Kidney (tissue), 14 donors: ENCODE data around the gene HS3ST2. TPM values are rescaled to one million over a fixed set of nuclear protein-coding genes. Genes with fewer than 3 reads are reported as not detected.

Source experiments
- DNase-seq, 5 donors: peaks; one replicate each; pipeline ENCODE4 v3.0.0-alpha.2; 2013 to 2020
- FAIRE-seq: peaks from 2 replicates; lab custom pipeline; 2012; peaks lifted over from hg19 to GRCh38; lab: Jason Lieb, UNC
- H3K27ac ChIP-seq, 2 donors: one replicate each; pipeline ENCODE4 v1.7.0; 2013; ENCODE audit warnings: low read depth in 2 of 2, low read length in 2 of 2, inconsistent platforms in 1 of 2
- H3K27me3 ChIP-seq: one replicate; pipeline ENCODE4 v1.7.1; 2013; ENCODE audit warnings: low read length, inconsistent platforms; ENCODE audit not compliant: control insufficient read depth, insufficient read depth
- H3K36me3 ChIP-seq, 3 donors: one replicate each; pipeline versions ENCODE4 v1.7.0 to v1.7.1; 2013; ENCODE audit warnings: low read length in 3 of 3, control low read depth in 1 of 3, inconsistent platforms in 1 of 3; ENCODE audit not compliant: insufficient read depth in 3 of 3, control insufficient read depth in 2 of 3
- H3K4me1 ChIP-seq, 3 donors: one replicate each; pipeline versions ENCODE4 v1.7.0 to v1.7.1; 2013; ENCODE audit warnings: low read length in 3 of 3, inconsistent platforms in 1 of 3, low read depth in 1 of 3; ENCODE audit not compliant: control insufficient read depth in 2 of 3, insufficient read depth in 2 of 3
- H3K4me3 ChIP-seq, 3 donors: one replicate each; pipeline versions ENCODE4 v1.7.0 to v1.8.1; 2013; ENCODE audit warnings: low read length in 3 of 3, control low read depth in 1 of 3, inconsistent platforms in 1 of 3
- H3K9ac ChIP-seq, 3 donors: one replicate each; pipeline versions ENCODE4 v1.7.0 to v1.7.1; 2013; ENCODE audit warnings: low read length in 3 of 3, control low read depth in 1 of 3, inconsistent platforms in 1 of 3
- H3K9me3 ChIP-seq, 3 donors: one replicate each; pipeline versions ENCODE4 v1.7.0 to v1.7.1; 2013; ENCODE audit warnings: low read length in 3 of 3, control low read depth in 1 of 3, inconsistent platforms in 1 of 3; ENCODE audit not compliant: control insufficient read depth in 2 of 3, insufficient read depth in 1 of 3
- intact Hi-C: fragments of 100-400 bp; cut with DNase I; formaldehyde crosslinking; loops from one replicate; pipeline ENCODE4 v1.11.1; 2022
- polyA plus RNA-seq: library from polyadenylated mRNA; stranded (reverse); fragments of 350-450 nt; fragmentation: Illumina TruSeq; extraction: RNeasy Lipid Tissue Mini Kit (QIAGEN cat#74804); gene quantifications from one replicate; pipeline ENCODE4 v1.2.3, GENCODE V29; 2014; ENCODE audit warnings: low read depth, low replicate concordance; ENCODE audit not compliant: insufficient read depth
- total RNA-seq: library from RNA; stranded (reverse); fragmentation: NEBNext Ultra II Directional; extraction: Animal tissue kit (Norgen Biotek cat#: 25700); gene quantifications from one replicate; pipeline ENCODE4 v1.2.1, GENCODE V29; 2021
- TF ChIP-seq, protein P1 (sequence below): IDR thresholded peaks from 3 replicates; pipeline ENCODE4 v1.5.1; 2012; ENCODE audit warnings: mild to moderate bottlenecking, moderate library complexity, borderline replicate concordance; ENCODE audit not compliant: insufficient read depth; ENCODE audit errors: extremely low read depth
- donor health status: control.
- donor health status: control.
- donor health status: control.
- donor health status: control.
- donor health status: control.
- donor health status: DM: yes; HTN: yes; CAD: no.
- donor health status: Normal renal cell carcinoma (clear cell type).

HS3ST2 gene
- total and polyA plus RNA-seq, 2 donors from 2014 or later = 1.5 TPM; not detected in 1

DNA sequence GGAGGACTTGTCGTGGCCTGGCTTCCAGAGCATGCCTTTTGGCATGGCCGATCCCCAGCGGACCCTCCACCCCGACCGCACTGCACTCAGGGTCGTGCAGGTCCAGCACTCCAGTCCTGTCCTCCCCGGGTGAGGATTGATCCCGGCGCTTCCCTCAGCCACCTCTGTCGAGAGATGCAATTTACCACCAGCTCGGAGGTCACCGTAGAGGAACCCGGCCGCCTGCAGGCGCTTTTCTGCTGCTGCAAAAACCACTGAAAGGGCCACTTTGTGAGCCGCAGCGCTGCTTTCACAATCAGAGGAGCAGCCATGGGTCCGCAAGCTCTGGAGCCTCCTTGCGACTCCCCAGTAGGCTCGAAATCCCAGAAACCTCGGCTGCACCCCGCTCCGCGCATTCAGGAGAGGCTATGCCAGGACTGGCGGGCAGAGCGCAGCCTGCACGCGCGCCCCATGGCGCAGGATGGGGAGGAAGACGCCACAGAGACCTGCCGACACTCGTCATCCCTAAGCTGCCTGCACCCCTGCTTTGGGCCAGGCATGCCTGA lies 134.2 kb downstream of the HS3ST2 start:
- intact Hi-C loops = no loop called here
- no peaks in the 10 kb centered on the region for H3K36me3 ChIP-seq
- TF ChIP-seq, protein P1, sequence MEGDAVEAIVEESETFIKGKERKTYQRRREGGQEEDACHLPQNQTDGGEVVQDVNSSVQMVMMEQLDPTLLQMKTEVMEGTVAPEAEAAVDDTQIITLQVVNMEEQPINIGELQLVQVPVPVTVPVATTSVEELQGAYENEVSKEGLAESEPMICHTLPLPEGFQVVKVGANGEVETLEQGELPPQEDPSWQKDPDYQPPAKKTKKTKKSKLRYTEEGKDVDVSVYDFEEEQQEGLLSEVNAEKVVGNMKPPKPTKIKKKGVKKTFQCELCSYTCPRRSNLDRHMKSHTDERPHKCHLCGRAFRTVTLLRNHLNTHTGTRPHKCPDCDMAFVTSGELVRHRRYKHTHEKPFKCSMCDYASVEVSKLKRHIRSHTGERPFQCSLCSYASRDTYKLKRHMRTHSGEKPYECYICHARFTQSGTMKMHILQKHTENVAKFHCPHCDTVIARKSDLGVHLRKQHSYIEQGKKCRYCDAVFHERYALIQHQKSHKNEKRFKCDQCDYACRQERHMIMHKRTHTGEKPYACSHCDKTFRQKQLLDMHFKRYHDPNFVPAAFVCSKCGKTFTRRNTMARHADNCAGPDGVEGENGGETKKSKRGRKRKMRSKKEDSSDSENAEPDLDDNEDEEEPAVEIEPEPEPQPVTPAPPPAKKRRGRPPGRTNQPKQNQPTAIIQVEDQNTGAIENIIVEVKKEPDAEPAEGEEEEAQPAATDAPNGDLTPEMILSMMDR = no peak
- no peaks in the 10 kb centered on the region for H3K9me3 ChIP-seq
- no peak overlapping the region for H3K4me3 ChIP-seq
- no peak overlapping the region for H3K27ac ChIP-seq
- DNase-seq (peak in 2 of 5 donors; percentile 39 to 64), FAIRE-seq (no peak)
- H3K27me3 ChIP-seq = no peaks in the 10 kb centered on the region
- H3K9ac ChIP-seq = no peak overlapping the region
- H3K4me1 ChIP-seq = peaks cover 0 to 3% (median 0%) of the 10 kb centered on the region in 3 donors

DNA sequence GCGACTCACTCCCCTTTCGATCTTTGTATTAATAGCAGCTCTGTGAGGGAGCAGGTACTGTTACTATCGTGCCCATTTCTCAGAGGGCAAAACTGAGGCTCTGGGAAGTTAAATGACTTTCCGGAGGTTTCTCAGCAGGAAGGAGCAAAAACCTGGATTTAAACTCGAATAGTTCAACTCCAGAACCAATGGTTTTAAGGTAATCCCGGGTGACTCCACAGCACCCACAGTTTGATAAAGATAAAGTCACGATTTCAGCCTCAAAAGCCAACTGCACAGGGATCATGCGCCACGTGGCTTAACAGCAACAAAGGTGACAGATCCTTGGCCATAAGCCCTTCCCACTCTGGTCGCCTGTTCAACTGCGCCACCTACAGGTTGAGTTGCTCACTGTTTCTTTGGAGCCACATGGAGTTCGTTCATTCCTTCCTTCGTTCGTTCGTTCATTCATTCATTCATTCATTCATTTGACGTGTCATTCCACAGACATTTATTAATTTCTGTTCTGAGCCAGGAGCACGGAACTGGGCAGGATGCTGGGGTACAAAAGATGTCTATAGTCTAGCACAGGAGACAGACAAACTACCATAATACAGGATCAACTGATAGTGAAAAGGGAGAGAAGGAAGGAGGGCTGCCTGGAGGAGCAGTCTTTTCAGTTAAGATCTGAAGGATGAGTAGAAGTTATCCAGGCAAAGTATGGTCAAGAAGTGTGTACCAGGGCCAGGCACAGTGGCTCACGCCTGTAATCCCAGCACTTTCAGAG lies 134.8 kb downstream of the HS3ST2 start:
- intact Hi-C loops = no loop called here
- Histone ChIP-seq H3K27ac (no peak overlapping the region), H3K9ac (no peak overlapping the region), H3K4me3 (no peak overlapping the region), H3K9me3 (no peaks in the 10 kb centered on the region), H3K27me3 (no peaks in the 10 kb centered on the region), H3K36me3 (no peaks in the 10 kb centered on the region), H3K4me1 (peaks cover 0 to 3% (median 0%) of the 10 kb centered on the region in 3 donors)
- DNase-seq (peak; percentile 71 to 87 (median 77)), FAIRE-seq (no peak)
- TF ChIP-seq, protein P1 = peak; percentile 65

DNA sequence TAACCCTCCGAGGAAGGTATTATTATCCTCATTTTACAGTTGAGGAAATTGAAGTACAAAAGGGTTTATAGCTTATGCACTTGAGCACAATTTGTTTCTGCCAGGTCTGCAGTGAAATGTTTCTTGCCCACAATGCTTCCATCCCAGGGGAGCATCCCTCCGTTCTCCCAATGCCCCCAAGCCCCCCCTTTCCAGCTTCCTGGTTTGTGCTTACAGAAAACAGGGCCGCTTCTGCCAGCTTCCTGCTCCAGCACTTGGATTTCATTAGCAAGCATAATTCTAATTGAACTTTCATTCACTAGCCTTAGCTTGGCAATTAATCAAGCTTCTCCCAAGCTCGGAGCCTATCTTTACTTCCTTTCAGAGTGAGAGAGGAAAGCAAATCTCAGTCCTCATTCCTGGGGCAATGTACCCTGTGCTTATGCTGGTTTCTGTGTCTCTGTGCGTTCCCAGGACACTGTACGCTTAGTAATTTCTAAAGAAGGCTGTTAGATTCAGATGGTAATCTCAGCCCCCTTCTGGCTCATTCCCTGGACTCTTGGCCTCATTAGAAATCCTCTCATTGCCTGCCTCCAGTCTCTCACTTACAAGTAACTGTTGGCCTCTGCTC lies 141.6 kb downstream of the HS3ST2 start:
- H3K4me3 ChIP-seq = no peak overlapping the region
- no peaks in the 10 kb centered on the region for H3K9me3 ChIP-seq
- intact Hi-C loops = no loop called here
- no peak overlapping the region for H3K9ac ChIP-seq
- no peaks in the 10 kb centered on the region for H3K27me3 ChIP-seq
- H3K27ac ChIP-seq = no peak overlapping the region
- DNase-seq = peak in 1 of 5 donors; percentile 20
- FAIRE-seq = no peak
- no peaks in the 10 kb centered on the region for H3K36me3 ChIP-seq
- TF ChIP-seq, protein P1 = no peak
- H3K4me1 ChIP-seq = no peaks in the 10 kb centered on the region
